H54 (cell line): Measurements from ENCODE around the gene OAS1.

Experiments
- DNase-seq: peaks from one replicate; pipeline ENCODE4 v3.0.0; 2011; ENCODE audit warnings: low spot score, mixed read lengths; ENCODE audit not compliant: insufficient read length
- FAIRE-seq: peaks from 3 replicates; lab custom pipeline; 2011; peaks lifted over from hg19 to GRCh38; lab: Jason Lieb, UNC
- POLR2A ChIP-seq: IDR thresholded peaks from 2 replicates; pipeline ENCODE4 v1.6.1; 2011; ENCODE audit warnings: low read depth, mild to moderate bottlenecking, low read length

OAS1 gene

DNA sequence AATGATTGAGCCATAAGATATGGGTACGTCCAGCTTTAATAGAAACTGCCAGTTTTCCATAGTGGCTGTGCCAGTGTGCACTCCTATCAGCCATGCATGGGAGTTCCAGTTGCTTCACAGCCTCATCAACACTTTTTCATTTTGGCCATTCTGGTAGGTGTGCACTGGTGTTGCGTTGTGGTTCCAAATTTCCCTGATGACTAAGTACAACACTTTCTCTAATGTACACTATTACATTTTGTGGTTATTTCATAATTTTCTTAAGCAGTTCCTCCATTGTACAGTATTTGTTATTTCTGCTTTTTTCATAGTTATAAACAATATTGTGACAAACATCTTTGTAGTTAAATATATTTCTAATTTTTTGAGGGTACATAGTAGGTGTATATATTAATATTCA lies 21.5 kb upstream of the OAS1 start:
- no peak for FAIRE-seq
- DNase-seq: no peak
- no peak for TF ChIP-seq POLR2A

GRCh38 chr12:112887550-112887949 lies 19.2 kb upstream of the OAS1 start:
- DNase-seq (no peak), FAIRE-seq (no peak)
- no peak for TF ChIP-seq POLR2A

- DNase-seq: no peak
- no peak for TF ChIP-seq POLR2A
- no peak for FAIRE-seq
Measured at GRCh38 chr12:112891093-112892024, 15.4 kb upstream of the OAS1 start.

GRCh38 chr12:112892856-112893255 lies 13.9 kb upstream of the OAS1 start:
- no peak for DNase-seq
- no peak for FAIRE-seq
- TF ChIP-seq POLR2A: no peak

DNA sequence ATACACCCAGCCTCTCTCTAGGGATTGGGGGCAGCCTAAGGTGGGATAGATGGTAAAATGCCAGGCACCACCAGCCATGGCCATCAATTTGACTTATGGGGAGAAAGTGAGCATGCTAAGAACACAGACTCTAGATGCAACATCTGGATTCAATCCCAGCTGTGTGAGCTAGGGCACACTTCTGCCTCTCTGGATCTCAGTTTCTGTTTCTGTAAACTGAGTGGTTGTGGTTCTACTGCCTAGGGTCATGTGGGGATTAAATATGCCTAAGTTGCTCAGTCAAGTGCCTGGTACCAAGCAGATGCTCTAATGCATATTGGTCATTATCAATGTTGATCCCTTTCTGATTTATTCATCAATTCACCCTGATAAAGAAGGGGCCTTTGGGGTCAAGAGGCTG lies 12.6 kb upstream of the OAS1 start:
- no peak for TF ChIP-seq POLR2A
- DNase-seq (no peak), FAIRE-seq (no peak)

DNA sequence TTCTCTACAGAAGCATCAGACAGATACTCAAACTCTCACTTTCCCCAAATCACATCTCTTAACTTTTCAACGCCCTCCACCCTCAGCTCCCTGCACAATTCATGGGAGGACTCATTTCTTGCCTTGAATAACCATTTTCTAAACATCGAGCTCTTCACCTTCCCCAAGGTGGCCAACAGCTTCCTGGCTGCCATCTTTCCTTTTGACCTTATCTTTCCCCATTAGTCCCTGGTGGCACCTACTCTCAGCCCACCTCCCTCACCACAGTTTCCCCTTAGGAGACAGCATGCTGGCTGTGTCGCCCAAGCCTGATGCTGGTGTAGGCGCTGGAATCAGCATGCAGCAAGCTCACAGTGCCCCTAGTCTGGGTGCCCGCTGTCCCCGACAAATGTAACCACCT lies 8.4 kb upstream of the OAS1 start:
- no peak for DNase-seq

DNA sequence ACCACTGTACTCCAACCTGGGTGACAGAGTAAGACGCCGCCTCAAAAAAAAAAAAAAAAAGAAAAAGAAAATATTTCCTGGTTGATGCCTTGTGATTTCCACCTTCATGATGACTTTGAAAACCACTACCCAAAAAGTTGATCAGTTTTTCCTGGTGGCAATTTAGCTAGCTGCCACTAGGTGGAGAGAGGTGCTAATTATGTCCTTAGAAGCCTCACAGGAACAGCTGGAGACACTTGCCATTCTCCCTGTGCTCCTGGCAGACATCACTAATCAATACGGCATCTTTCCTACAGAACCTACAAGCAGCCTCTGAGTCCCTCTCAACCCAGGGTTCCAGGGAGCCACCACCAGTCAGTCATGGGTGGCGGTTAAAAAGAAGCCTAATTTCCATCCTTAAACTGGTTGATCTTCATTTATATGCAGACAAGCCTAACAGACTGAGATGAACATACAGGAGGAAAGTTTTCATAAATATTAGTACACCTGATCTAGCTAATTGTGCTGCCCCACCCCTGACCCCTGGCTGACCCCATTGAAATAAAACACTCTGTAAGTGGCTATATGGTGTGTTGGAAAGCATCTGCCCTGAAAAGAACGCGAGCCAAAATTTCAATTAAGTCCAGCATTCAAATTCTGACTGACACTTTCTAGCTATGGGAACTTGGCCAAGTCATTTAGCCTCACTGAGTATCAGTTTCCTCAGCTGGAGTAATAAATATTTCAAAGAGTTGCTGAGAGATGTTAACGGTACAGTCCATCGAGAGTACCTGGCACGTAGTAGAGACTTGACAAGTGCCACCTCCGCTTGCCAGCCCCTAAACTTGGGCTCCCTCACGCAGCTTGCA lies 6.2 kb upstream of the OAS1 start:
- DNase-seq (peak; percentile 40), FAIRE-seq (no peak)
- TF ChIP-seq POLR2A: no peak

More for the DNA sequence above, 8.4 kb upstream of the OAS1 start:
- FAIRE-seq: no peak
- no peak for TF ChIP-seq POLR2A

DNA sequence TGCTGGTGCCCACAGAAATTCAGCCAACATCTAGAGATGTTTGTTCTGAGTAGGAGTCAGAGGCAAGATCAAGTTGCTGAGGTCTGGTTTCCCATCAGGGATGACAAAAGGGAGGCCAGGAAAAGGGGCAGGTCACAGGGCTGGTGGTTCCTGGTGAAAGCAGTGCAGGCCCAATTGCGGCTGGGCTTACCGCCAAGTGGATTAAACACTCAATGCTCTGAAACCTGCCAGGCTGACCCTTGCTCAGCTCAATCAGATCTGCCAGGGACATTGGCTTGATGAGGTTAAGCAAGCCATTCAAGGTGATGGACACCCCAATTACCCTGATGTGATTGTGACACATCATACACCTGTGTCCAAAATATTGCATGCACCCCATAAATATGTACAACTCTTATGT lies 5.5 kb upstream of the OAS1 start:
- TF ChIP-seq POLR2A: no peak
- DNase-seq (no peak), FAIRE-seq (no peak)

GRCh38 chr12:112904571-112904970 lies 2.2 kb upstream of the OAS1 start:
- TF ChIP-seq POLR2A: no peak
- no peak for DNase-seq
- FAIRE-seq: peak; percentile 68

DNA sequence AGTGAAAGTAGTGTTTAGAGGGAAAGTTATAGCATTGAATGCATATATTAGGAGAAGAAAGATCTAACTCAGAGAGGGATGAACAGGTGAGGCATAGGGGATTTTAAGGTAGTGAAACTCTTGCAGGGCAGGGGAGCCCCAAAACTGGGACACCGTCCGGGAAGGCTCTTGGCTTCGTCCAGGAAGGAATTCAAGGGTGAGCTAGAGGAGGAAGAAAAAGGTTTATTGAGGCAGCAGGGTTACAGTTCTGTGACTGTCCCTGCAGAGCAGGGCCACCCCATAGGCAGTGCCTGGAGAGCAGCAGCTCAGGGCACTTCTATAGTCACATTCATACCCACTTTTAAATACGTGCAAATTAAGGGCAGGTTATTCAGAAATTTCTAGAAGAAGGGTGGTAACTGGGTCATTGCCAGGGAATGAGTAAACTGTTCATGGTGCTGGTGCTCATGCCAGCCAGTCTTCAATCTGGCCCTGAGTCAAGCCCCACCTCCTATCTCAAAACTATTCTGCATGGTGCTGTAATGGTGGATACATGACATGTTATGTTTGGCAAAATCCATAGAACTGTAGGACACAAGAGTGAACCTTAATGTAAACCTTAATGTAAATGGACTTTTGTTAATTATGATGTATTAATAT lies 1.2 kb upstream of the OAS1 start:
- TF ChIP-seq POLR2A: no peak
- peak; percentile 6 for FAIRE-seq
- no peak for DNase-seq

- DNase-seq: no peak
- FAIRE-seq: no peak
- no peak for TF ChIP-seq POLR2A
Measured at GRCh38 chr12:112907415-112908157, 824 bp downstream of the OAS1 start.

DNA sequence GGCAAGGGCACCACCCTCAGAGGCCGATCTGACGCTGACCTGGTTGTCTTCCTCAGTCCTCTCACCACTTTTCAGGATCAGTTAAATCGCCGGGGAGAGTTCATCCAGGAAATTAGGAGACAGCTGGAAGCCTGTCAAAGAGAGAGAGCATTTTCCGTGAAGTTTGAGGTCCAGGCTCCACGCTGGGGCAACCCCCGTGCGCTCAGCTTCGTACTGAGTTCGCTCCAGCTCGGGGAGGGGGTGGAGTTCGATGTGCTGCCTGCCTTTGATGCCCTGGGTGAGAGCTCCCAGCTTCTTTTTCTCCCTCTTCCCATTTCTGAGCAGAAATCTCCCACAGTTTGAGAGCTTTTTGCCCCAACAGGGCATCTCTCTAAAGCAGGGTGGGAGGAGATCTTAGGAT lies 1.8 kb downstream of the OAS1 start:
- DNase-seq: no peak
- no peak for FAIRE-seq
- no peak for TF ChIP-seq POLR2A

DNA sequence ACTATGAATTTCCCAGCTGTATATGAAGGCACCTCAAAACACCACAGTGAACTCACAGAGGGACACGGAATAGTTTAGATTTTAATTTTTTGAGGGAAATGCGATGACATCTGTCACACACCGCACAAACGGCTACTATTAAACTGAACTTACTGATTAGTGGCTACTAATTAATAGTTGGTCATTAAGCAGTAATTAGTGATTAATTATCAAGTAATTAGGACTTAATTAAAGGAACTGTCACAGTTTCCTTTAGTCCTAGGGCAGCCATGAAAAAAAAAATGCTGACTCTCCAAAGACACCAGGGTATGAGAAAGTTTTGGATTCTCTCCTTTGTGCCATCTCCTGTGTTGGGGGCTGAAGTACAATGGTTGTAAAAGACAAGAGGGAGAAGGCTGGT lies 2.9 kb downstream of the OAS1 start:
- DNase-seq (no peak), FAIRE-seq (no peak)
- no peak for TF ChIP-seq POLR2A
